Measurements from ENCODE around the gene CASZ1.

Gene CASZ1

GRCh38 chr1:10773376-10773775 lies 23.1 kb downstream of the CASZ1 start:
- DNase-seq, result no peak

- DNase-seq, result no peak
Observed at GRCh38 chr1:10772711-10773110, 23.7 kb downstream of the CASZ1 start.

DNA sequence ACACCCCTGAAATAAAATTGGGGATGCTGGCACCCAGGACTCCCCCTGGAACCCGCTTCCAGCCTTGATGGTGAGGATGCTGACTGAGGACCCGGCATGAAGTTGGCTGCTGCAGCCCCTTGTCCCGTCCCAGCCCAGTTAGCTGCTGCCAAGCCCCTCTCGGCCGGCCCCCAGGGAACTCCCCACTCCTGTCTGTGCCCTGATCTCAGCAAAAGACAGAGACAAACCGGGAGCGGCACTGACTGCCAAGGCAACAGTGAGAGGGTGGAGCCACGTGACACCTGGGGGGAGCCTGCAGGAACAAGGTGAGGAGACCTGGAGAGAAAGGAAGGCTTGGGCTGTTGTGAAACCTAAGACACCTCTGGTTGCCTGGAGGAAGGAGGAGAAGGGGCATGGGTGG lies 24.7 kb downstream of the CASZ1 start:
- DNase-seq, result no peak

GRCh38 chr1:10768552-10768951 lies 27.9 kb downstream of the CASZ1 start:
- DNase-seq, result no peak

DNA sequence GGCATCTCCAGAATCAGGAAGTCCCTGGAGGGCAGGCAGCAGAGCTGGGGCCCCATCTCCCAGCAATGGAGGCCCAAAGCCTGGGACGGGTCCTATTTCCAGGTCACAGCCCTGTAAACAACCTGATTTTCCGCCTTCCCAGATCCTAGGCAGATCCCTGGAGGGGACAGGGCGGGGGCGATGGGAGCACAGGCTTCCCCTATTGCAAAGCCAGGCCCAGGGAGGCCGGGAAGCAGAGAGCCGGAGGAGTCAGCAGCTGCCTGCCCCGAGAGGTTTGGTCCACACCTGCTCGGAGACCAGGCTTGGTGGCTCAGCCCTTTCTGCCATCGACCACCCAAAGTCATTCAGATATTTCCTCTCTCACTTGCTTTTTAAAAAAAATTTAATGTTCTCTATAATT lies 29.2 kb downstream of the CASZ1 start:
- DNase-seq, result no peak

DNA sequence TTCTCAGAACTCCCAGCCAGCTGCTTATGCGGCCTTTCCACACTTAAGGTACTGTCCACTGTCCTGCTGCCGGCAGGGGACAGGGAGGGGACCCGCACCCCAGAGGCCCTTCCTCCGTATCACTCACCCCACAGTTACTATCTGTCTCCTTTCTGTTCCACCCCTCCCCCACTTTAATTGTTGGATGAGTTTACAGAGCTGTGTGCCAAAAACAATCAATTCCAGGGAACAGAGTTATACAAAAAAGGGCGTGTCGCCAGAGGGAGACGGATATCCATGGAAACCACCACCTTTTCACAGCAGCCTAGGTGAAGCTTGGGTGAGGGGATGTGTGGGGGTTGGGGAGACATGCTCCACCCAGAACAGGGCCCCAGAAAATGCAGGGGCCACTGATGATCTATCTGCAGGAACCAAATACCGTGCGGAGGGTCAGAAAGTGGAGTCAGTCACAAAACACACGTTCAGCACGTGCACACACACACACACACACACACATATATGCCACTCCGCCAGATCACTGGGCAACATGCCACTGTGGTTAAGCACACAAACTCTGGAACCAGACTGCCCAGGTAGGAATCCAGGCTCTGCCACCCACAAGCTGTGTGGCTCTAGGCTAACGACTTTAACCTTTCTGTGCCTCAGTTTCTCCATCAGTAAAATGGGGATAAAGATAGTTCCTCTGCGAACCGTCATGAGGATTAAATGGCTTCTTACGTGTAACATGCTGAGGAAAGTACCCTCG lies 30.5 kb downstream of the CASZ1 start:
- no peak for DNase-seq

GRCh38 chr1:10765304-10765703 lies 31.1 kb downstream of the CASZ1 start:
- no peak for DNase-seq

- DNase-seq, result no peak
Observed at GRCh38 chr1:10764296-10764798, 32.1 kb downstream of the CASZ1 start.

- no peak for DNase-seq
Observed at GRCh38 chr1:10762875-10763274, 33.6 kb downstream of the CASZ1 start.

DNA sequence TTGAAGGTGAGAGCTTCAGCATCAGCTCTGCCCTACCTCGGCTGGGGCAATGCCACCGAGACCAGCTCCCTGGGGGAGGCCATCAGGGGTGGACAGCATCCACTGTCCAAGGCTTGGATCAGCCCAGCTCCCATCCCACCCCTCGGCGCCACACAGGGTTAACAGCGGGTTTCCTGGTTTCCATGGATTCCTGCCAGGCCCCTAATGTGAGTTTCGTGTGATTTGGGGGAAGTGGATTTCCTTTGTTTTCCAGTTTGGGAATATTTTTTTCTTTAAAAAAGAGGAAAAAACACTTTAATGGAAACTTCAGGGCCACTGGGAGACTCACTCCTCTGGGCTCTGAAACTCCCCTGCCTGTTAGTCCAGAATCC lies 34.3 kb downstream of the CASZ1 start:
- DNase-seq, result no peak

- no peak for DNase-seq
Observed at GRCh38 chr1:10761503-10762152, 34.8 kb downstream of the CASZ1 start.

DNA sequence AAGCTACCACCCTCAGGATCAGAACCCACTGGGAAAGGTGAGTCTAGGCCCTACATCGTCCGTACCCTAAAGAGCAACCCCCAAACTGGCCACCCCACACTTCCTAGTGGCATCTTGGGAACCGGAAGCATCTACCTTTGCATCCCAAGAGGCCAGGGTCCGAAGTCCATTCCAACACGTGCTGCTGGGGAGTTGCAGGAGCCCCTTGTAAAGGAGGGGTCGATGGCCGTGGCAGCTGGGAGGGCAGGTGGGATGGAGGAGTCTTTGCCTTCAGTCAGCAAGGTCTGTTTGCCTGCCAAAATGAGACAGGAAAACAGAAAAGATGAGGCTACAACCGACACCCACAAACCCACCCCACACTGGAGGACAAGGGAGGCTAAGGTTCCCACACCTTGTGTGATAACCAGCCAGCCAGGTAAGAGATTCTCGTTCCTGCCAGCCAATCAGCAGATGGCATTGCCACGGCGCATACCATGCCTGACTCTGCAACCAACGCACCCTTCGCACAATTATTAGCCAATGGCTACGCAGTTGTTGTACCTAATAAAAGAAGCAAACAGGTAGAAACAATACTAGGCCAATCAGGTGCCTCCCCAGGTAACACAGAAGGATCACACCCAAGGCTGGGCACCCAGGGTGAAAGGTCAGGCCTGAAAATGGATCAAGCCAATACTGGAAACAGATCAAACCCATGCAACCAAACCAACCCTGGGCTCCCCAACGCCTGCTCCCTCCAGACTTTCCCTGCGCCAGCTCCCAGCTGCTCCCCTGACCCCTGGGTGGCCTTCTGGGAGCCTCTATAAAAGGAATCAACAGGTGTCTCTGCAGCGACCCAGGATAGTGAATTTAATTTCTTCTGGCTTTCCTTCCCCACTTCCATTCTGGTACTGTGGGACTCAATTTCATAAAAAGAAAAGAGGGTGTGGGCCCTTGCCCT lies 35.6 kb downstream of the CASZ1 start:
- no peak for DNase-seq

- no peak for DNase-seq
Observed at GRCh38 chr1:10759413-10760200, 36.8 kb downstream of the CASZ1 start.

DNA sequence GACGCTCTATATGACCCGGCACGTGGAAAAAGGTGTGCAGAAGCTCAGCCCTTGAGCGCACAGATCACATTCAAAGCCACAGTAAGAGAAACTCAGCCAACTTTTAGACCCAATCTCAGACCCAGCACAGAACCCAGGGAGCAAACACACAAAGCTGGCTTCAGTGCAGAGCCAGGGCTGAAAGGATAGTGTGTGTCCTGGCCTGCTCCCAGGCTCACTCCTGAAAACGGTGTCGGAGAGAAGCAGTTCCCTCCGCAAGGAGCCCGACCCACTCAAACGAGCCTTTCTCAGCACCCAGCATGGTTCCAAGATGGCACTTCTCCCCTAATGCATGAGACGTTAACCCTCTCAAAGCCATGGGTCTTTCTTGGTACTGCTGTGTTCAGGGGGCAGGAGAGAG lies 39.6 kb downstream of the CASZ1 start:
- DNase-seq, result no peak

GRCh38 chr1:10755970-10756521 lies 40.4 kb downstream of the CASZ1 start:
- DNase-seq, result no peak

- DNase-seq, result no peak
Observed at GRCh38 chr1:10754568-10755329, 41.7 kb downstream of the CASZ1 start.

- no peak for DNase-seq
Observed at GRCh38 chr1:10753299-10753698, 43.1 kb downstream of the CASZ1 start.

DNA sequence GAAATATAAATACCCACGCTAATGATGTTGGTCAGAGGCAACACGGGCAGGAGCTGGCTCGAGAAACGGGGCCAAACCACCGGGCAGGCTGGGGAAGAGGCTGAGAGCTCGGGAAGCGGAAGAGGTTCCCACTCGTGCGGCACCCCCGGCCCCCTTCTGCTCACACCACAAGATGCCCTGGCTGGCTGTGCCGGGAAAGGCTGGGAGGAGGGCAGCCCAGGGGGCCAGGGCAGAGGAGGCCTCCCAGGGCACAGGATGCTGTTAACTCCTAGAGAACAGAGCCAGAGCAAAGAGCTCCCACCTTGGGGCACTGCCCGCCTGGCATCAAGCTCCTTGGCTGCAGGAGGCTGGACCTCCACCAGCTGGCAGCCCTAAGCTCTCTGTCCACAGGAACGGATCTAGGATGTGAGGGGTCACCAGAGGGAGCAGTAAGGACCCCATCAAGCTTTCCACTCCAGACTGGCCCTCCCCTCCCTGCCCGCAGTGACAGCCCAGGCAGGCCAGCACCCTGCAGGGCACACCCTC lies 44.8 kb downstream of the CASZ1 start:
- DNase-seq, result no peak

GRCh38 chr1:10751160-10751559 lies 45.3 kb downstream of the CASZ1 start:
- DNase-seq, result no peak

GRCh38 chr1:10745886-10746455 lies 50.5 kb downstream of the CASZ1 start:
- no peak for DNase-seq

DNA sequence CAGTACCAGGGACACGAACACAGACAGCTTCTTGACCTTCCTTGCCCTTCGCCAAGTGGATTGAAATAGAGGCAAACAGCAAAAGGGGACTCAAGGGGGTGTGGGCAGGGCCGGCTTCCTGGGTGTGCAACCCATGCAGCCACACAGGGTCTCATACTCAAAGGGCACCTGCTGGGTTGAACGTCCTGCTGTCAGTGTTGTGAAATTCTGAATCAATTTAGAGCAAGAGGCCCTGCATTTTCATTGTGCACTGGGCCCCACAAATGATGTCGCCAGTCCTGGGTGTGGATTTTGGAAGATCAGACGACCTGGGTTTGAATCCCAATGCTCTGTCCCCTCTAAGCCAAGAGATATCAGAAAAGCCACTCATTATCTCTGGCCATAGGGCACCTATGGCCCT lies 51.1 kb downstream of the CASZ1 start:
- DNase-seq, result no peak

All from HCEC 1CT (cell line).